SU-DHL-6 (cell line): Measurements from ENCODE around the gene RABL6.
"Not testable (repeated sequence)": the region's sequence is repeated elsewhere in the genome, so short reads cannot be mapped to it uniquely, and the experiment has no call there.

Source experiments
- H2AFZ ChIP-seq: fragments of 200-600 bp; sonication (generic); 2 replicates; pipeline ENCODE4 v1.6.1; 2014; ENCODE audit warnings: low read depth, mild to moderate bottlenecking, moderate library complexity, mixed read lengths, antibody characterized with exemption, low read length; ENCODE audit not compliant: severe bottlenecking
- H3F3A ChIP-seq: fragments of 200-600 bp; shearing (Covaris generic); 2 replicates; pipeline ENCODE4 v1.6.0; 2016; ENCODE audit warnings: antibody characterized with exemption, mild to moderate bottlenecking; ENCODE audit not compliant: insufficient read depth
- H3K27ac ChIP-seq: fragments of 200-600 bp; sonication (generic); 2 replicates; pipeline ENCODE4 v1.5.1; 2016; ENCODE audit warnings: low read depth, mild to moderate bottlenecking, low read length, moderate library complexity, mixed read lengths
- H3K27me3 ChIP-seq: fragments of 200-600 bp; sonication (generic), shearing (Covaris generic); 2 replicates; pipeline ENCODE4 v1.6.0; 2014; ENCODE audit warnings: mild to moderate bottlenecking, low read length
- H3K36me3 ChIP-seq: fragments of 200-600 bp; sonication (generic); 2 replicates; pipeline ENCODE4 v1.6.1; 2014; ENCODE audit warnings: mild to moderate bottlenecking, low read length, mixed read lengths
- H3K4me2 ChIP-seq: fragments of 300-600, 200-600 bp; shearing (Covaris generic), sonication (generic); 2 replicates; pipeline ENCODE4 v1.6.0; 2014; ENCODE audit warnings: low read length, low read depth, mild to moderate bottlenecking; ENCODE audit not compliant: poor library complexity, severe bottlenecking
- H3K4me3 ChIP-seq: fragments of 200-600 bp; sonication (generic); 2 replicates; pipeline ENCODE4 v1.5.1; 2014; ENCODE audit warnings: antibody characterized with exemption, low read length, mild to moderate bottlenecking, mixed read lengths; ENCODE audit not compliant: insufficient read depth, poor library complexity, severe bottlenecking
- H3K79me2 ChIP-seq: fragments of 200-600 bp; sonication (generic); 2 replicates; pipeline ENCODE4 v1.6.1; 2014; ENCODE audit warnings: mild to moderate bottlenecking, low read length, moderate library complexity; ENCODE audit not compliant: insufficient read depth
- H3K9ac ChIP-seq: fragments of 200-600 bp; sonication (generic); 2 replicates; pipeline ENCODE4 v1.7.0; 2014; ENCODE audit warnings: mild to moderate bottlenecking, low read length
- H3K9me2 ChIP-seq: fragments of 200-600 bp; sonication (generic); replicated peaks from 2 replicates; pipeline ENCODE4 v1.6.1; 2014; ENCODE audit warnings: low read length; ENCODE audit not compliant: insufficient read depth
- H3K9me3 ChIP-seq: fragments of 200-600 bp; sonication (generic); 2 replicates; pipeline ENCODE4 v1.6.1; 2014; ENCODE audit warnings: low read length, mixed read lengths; ENCODE audit not compliant: insufficient read depth
- H4K20me1 ChIP-seq: fragments of 200-600 bp; sonication (generic); 2 replicates; pipeline ENCODE4 v1.6.1; 2014; ENCODE audit warnings: low read depth, mild to moderate bottlenecking, antibody characterized with exemption, low read length, moderate library complexity, mixed read lengths
- CTCF ChIP-seq: fragments of 200-600 bp; sonication (generic); IDR thresholded peaks from one replicate; pipeline ENCODE4 v1.5.1; 2017; ENCODE audit warnings: antibody characterized with exemption, mild to moderate bottlenecking, low read length, moderate library complexity; ENCODE audit not compliant: insufficient read depth, poor library complexity, severe bottlenecking
- EZH2phosphoT487 ChIP-seq: fragments of 200-600 bp; sonication (generic), shearing (Covaris generic); conservative IDR thresholded peaks from 2 replicates; pipeline ENCODE4 v1.6.1; 2018; ENCODE audit warnings: mild to moderate bottlenecking, antibody characterized with exemption, low read length, moderate library complexity, mixed read lengths

The RABL6 gene

GRCh38 chr9:136799854-136800657 lies 7.7 kb upstream of the RABL6 start:
- Histone ChIP-seq H3F3A (no peaks in the 10 kb centered on the region), H3K9ac (peak overlapping the region; percentile 11; the same call in 1 of the 2 replicates), H3K4me3 (peak overlapping the region; percentile 38), H2AFZ (no peak overlapping the region), H3K79me2 (no peaks in the 10 kb centered on the region), H3K27ac (no peak overlapping the region), H3K36me3 (no peaks in the 10 kb centered on the region), H3K9me2 (no peaks in the 10 kb centered on the region), H3K4me2 (peak overlapping the region; percentile 57), H4K20me1 (no peaks in the 10 kb centered on the region), H3K27me3 (no peaks in the 10 kb centered on the region), H3K9me3 (no peaks in the 10 kb centered on the region)
- TF ChIP-seq EZH2phosphoT487 (no peak), CTCF (no peak)

GRCh38 chr9:136802321-136802720 lies 5.4 kb upstream of the RABL6 start:
- 0 out of 2 replicates have a peak, but pooled peaks cover 4% of the 10 kb centered on the region for H3K79me2 ChIP-seq
- H3K27ac ChIP-seq, result no peak overlapping the region
- no peaks in the 10 kb centered on the region for H3F3A ChIP-seq
- no peaks in the 10 kb centered on the region for H3K9me3 ChIP-seq
- no peaks in the 10 kb centered on the region for H3K36me3 ChIP-seq
- H3K9me2 ChIP-seq, result no peaks in the 10 kb centered on the region
- no peak overlapping the region for H3K4me3 ChIP-seq
- H3K9ac ChIP-seq, result no peak overlapping the region
- no peaks in the 10 kb centered on the region for H4K20me1 ChIP-seq
- no peaks in the 10 kb centered on the region for H3K27me3 ChIP-seq
- no peak overlapping the region for H2AFZ ChIP-seq
- no peak overlapping the region for H3K4me2 ChIP-seq
- TF ChIP-seq EZH2phosphoT487, result no peak
- no peak for TF ChIP-seq CTCF

- not testable (repeated sequence) for H3K79me2 ChIP-seq, H3K36me3 ChIP-seq, H3K27me3 ChIP-seq, H3K9me2 ChIP-seq, H3F3A ChIP-seq, H3K9me3 ChIP-seq, H4K20me1 ChIP-seq, H2AFZ ChIP-seq, H3K4me2 ChIP-seq, H3K27ac ChIP-seq, H3K4me3 ChIP-seq, H3K9ac ChIP-seq
Measured at GRCh38 chr9:136803009-136803550, 4.7 kb upstream of the RABL6 start.
